Hematopoietic multipotent progenitor cell treated with erythropoietin and hydrocortisone succinate and interleukin-3 and kit ligand, for 17 days (in vitro differentiated cells): Measurements from ENCODE around the gene ZBTB7C.

ENCODE experiments used
- DNase-seq: peaks from one replicate; pipeline ENCODE4 v3.0.0-alpha.2; 2015; ENCODE audit warnings: low spot score

ZBTB7C gene

GRCh38 chr18:48138660-48139430 lies 270.3 kb downstream of the ZBTB7C start:
- DNase-seq, result no peak

- no peak for DNase-seq
Measured at GRCh38 chr18:48138210-48138609, 271.0 kb downstream of the ZBTB7C start.

- no peak for DNase-seq
Measured at GRCh38 chr18:48137374-48138081, 271.7 kb downstream of the ZBTB7C start.

- DNase-seq, result no peak
Measured at GRCh38 chr18:48136827-48137373, 272.3 kb downstream of the ZBTB7C start.

- no peak for DNase-seq
Measured at GRCh38 chr18:48136051-48136826, 272.9 kb downstream of the ZBTB7C start.

- no peak for DNase-seq
Measured at GRCh38 chr18:48135436-48135966, 273.7 kb downstream of the ZBTB7C start.

- DNase-seq, result no peak
Measured at GRCh38 chr18:48134609-48135008, 274.6 kb downstream of the ZBTB7C start.

- no peak for DNase-seq
Measured at GRCh38 chr18:48133671-48134251, 275.4 kb downstream of the ZBTB7C start.

- DNase-seq, result no peak
Measured at GRCh38 chr18:48132797-48133655, 276.2 kb downstream of the ZBTB7C start.

GRCh38 chr18:48131042-48131441 lies 278.1 kb downstream of the ZBTB7C start:
- no peak for DNase-seq

GRCh38 chr18:48129621-48130082 lies 279.5 kb downstream of the ZBTB7C start:
- no peak for DNase-seq

GRCh38 chr18:48127606-48128005 lies 281.6 kb downstream of the ZBTB7C start:
- no peak for DNase-seq

- DNase-seq, result no peak
Measured at GRCh38 chr18:48126240-48126639, 282.9 kb downstream of the ZBTB7C start.

- no peak for DNase-seq
Measured at GRCh38 chr18:48125724-48126123, 283.5 kb downstream of the ZBTB7C start.

GRCh38 chr18:48124857-48125626 lies 284.1 kb downstream of the ZBTB7C start:
- no peak for DNase-seq

- DNase-seq, result no peak
Measured at GRCh38 chr18:48123941-48124340, 285.2 kb downstream of the ZBTB7C start.

- no peak for DNase-seq
Measured at GRCh38 chr18:48123324-48123723, 285.9 kb downstream of the ZBTB7C start.

- DNase-seq, result no peak
Measured at GRCh38 chr18:48122816-48123215, 286.4 kb downstream of the ZBTB7C start.

GRCh38 chr18:48122376-48122775 lies 286.8 kb downstream of the ZBTB7C start:
- DNase-seq, result no peak

GRCh38 chr18:48121752-48122151 lies 287.4 kb downstream of the ZBTB7C start:
- DNase-seq, result no peak
